ENCODE results near the gene RSU1.

- TF ChIP-seq CTCF (conservative IDR thresholded peaks at IDR 0.05) (no peak), ZFX (IDR thresholded peaks at IDR 0.05) (no peak)
Measured at GRCh38 chr10:16643502-16643901, 173.7 kb downstream of the RSU1 start.

All from C4-2B (cell line).